GM23338 (cell line): ENCODE results near the gene TBX3. TPM values are rescaled to one million over a fixed set of nuclear protein-coding genes. Genes with fewer than 3 reads are reported as not detected.

Experiments
- ATAC-seq: fragments of 200-7000 bp; cut with Tn5 transposase; 3 replicates; pipeline ENCODE4 v1.9.1; 2020
- DNase-seq: peaks from one replicate; pipeline ENCODE4 v3.0.0-alpha.2; 2015; ENCODE audit warnings: low spot score
- H2AFZ ChIP-seq: fragments of 200-600 bp; sonication (generic); 2 replicates; pipeline ENCODE4 v1.8.0; 2016; ENCODE audit warnings: antibody characterized with exemption, mild to moderate bottlenecking, moderate library complexity
- H3F3A ChIP-seq: fragments of 200-600 bp; sonication (generic); replicated peaks from 2 replicates; pipeline ENCODE4 v1.8.0; 2017; ENCODE audit warnings: antibody characterized with exemption, mixed run types, low read depth
- H3K27ac ChIP-seq: fragments of 200-600 bp; sonication (generic); 2 replicates; pipeline ENCODE4 v1.6.1; 2016; ENCODE audit warnings: low read depth
- H3K27me3 ChIP-seq: fragments of 200-600 bp; sonication (generic); 2 replicates; pipeline ENCODE4 v1.8.0; 2016; ENCODE audit warnings: mild to moderate bottlenecking, mixed run types, moderate library complexity; ENCODE audit not compliant: insufficient read depth
- H3K36me3 ChIP-seq: fragments of 200-600 bp; sonication (generic); 2 replicates; pipeline ENCODE4 v1.8.0; 2016; ENCODE audit warnings: mild to moderate bottlenecking; ENCODE audit not compliant: insufficient read depth
- H3K4me1 ChIP-seq: fragments of 200-600 bp; sonication (generic); 2 replicates; pipeline ENCODE4 v1.8.0; 2016; ENCODE audit warnings: mild to moderate bottlenecking, moderate library complexity; ENCODE audit not compliant: insufficient read depth
- H3K4me2 ChIP-seq: fragments of 200-600 bp; sonication (generic); 2 replicates; pipeline ENCODE4 v1.7.1; 2017; ENCODE audit warnings: mixed run types
- H3K4me3 ChIP-seq: fragments of 200-600 bp; sonication (generic); 2 replicates; pipeline ENCODE4 v1.6.1; 2016; ENCODE audit warnings: mixed run types
- H3K79me2 ChIP-seq: fragments of 200-600 bp; sonication (generic); replicated peaks from 2 replicates; pipeline ENCODE4 v1.8.0; 2017; ENCODE audit warnings: mild to moderate bottlenecking; ENCODE audit not compliant: insufficient read depth
- H3K9me2 ChIP-seq: fragments of 200-600 bp; sonication (generic); 2 replicates; pipeline ENCODE4 v1.8.0; 2017; ENCODE audit not compliant: insufficient read depth
- H4K20me1 ChIP-seq: fragments of 200-600 bp; sonication (generic); replicated peaks from 2 replicates; pipeline ENCODE4 v1.8.0; 2017; ENCODE audit warnings: mild to moderate bottlenecking; ENCODE audit not compliant: insufficient read depth
- H3K27ac Mint-ChIP-seq: 2 replicates; pipeline ENCODE4 v1.8.0; 2020; ENCODE audit warnings: inconsistent platforms, mild to moderate bottlenecking, moderate library complexity, mixed read lengths
- H3K27me3 Mint-ChIP-seq: 3 replicates; pipeline ENCODE4 v1.8.0; 2022; ENCODE audit warnings: low read depth, mild to moderate bottlenecking, moderate library complexity, mixed read lengths, inconsistent platforms; ENCODE audit not compliant: insufficient read depth, poor library complexity
- H3K36me3 Mint-ChIP-seq: 3 replicates; pipeline ENCODE4 v1.8.0; 2021; ENCODE audit warnings: low read depth, mild to moderate bottlenecking, inconsistent platforms, moderate library complexity, mixed read lengths
- H3K4me1 Mint-ChIP-seq: 3 replicates; pipeline ENCODE4 v1.8.0; 2020; ENCODE audit warnings: mild to moderate bottlenecking, inconsistent platforms, mixed read lengths
- H3K4me3 Mint-ChIP-seq: 3 replicates; pipeline ENCODE4 v1.8.0; 2021; ENCODE audit warnings: moderate library complexity, mild to moderate bottlenecking, inconsistent platforms, mixed read lengths
- H3K9me3 Mint-ChIP-seq: 3 replicates; pipeline ENCODE4 v1.8.0; 2020; ENCODE audit warnings: moderate library complexity, mild to moderate bottlenecking, inconsistent platforms, mixed read lengths
- CTCF ChIP-seq, 2 experiments: fragments of 200-600 bp in 1 of 2; sonication (generic) in 1 of 2; conservative IDR thresholded peaks; 2 replicates each; pipeline versions ENCODE4 v1.5.1 to v1.6.1; 2016 to 2017; ENCODE audit warnings: antibody characterized with exemption in 2 of 2, low read depth in 2 of 2, mild to moderate bottlenecking in 2 of 2, moderate library complexity in 1 of 2
- EZH2 ChIP-seq: fragments of 200-600 bp; sonication (generic); IDR thresholded peaks from one replicate; pipeline ENCODE4 v1.8.0; 2017; ENCODE audit warnings: antibody characterized with exemption, mild to moderate bottlenecking, low read depth; ENCODE audit not compliant: unreplicated experiment
- NANOG ChIP-seq: IDR thresholded peaks from 2 replicates; pipeline ENCODE4 v1.6.1; 2016; ENCODE audit warnings: antibody characterized with exemption, borderline replicate concordance
- REST ChIP-seq: IDR thresholded peaks from one replicate; pipeline ENCODE4 v1.6.1; 2018; ENCODE audit warnings: antibody characterized with exemption; ENCODE audit not compliant: unreplicated experiment
- ZNF462 ChIP-seq: fragments of 250-450 bp; sonication (Bioruptor Pico); IDR thresholded peaks from 2 replicates; pipeline ENCODE4 v1.5.0; 2020; ENCODE audit warnings: mild to moderate bottlenecking, moderate library complexity
- polyA plus RNA-seq: library from polyadenylated mRNA; unstranded; fragments of >200 nt; fragmentation: Nextera tagmentation; extraction: Ambion mirVana; gene quantifications from 2 replicates; pipeline ENCODE4 v1.2.1, GENCODE V29; 2016
- total RNA-seq: library from RNA; depleted of rRNA; stranded (reverse); fragments of >200 nt; shearing (Covaris generic); gene quantifications from 2 replicates; pipeline ENCODE4 v1.2.3, GENCODE V29; 2014
- TF ChIP-seq, protein P1 (sequence below): IDR thresholded peaks from 2 replicates; pipeline ENCODE4 v1.6.1; 2016; ENCODE audit warnings: antibody characterized with exemption

Gene TBX3
- total and polyA plus RNA-seq, 2 experiments from 2014 or later, result 0.18 to 0.24 TPM

GRCh38 chr12:114668886-114669288 is 15.1 kb downstream of the TBX3 start (continued):
- TF ChIP-seq ZNF462 (CRISPR knock-in tag), result no peak

GRCh38 chr12:114668151-114668885 is 15.7 kb downstream of the TBX3 start:
- DNase-seq (peak; percentile 93), ATAC-seq (peak; percentile 50)
- Histone ChIP-seq H3K9me2 (no peaks in the 10 kb centered on the region), H3K27me3 (peaks cover 95% of the 10 kb centered on the region), H3K27ac (no peak overlapping the region), H2AFZ (no peak overlapping the region), H3F3A (peaks cover 20% of the 10 kb centered on the region), H3K79me2 (no peaks in the 10 kb centered on the region), H4K20me1 (peaks cover 16% of the 10 kb centered on the region), H3K4me2 (peak overlapping the region; percentile 85), H3K36me3 (no peaks in the 10 kb centered on the region), H3K4me3 (peak overlapping the region; percentile 53), H3K4me1 (peaks cover 72% of the 10 kb centered on the region)
- H3K9me3 Mint-ChIP-seq, result no peaks in the 10 kb centered on the region
- H3K27ac Mint-ChIP-seq, result no peak overlapping the region
- H3K4me3 Mint-ChIP-seq, result peak overlapping the region; percentile 65
- H3K4me1 Mint-ChIP-seq, result peaks cover 60% of the 10 kb centered on the region
- TF ChIP-seq, protein P1, sequence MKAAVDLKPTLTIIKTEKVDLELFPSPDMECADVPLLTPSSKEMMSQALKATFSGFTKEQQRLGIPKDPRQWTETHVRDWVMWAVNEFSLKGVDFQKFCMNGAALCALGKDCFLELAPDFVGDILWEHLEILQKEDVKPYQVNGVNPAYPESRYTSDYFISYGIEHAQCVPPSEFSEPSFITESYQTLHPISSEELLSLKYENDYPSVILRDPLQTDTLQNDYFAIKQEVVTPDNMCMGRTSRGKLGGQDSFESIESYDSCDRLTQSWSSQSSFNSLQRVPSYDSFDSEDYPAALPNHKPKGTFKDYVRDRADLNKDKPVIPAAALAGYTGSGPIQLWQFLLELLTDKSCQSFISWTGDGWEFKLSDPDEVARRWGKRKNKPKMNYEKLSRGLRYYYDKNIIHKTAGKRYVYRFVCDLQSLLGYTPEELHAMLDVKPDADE, result no peak
- TF ChIP-seq NANOG (no peak), EZH2 (peak; percentile 29), REST (no peak), CTCF (conservative IDR thresholded peaks at IDR 0.05; ENCODE audit: low read depth in 2 of 2) (peak; percentile 44 to 70)
- no peaks in the 10 kb centered on the region for H3K36me3 Mint-ChIP-seq
- H3K27me3 Mint-ChIP-seq, result peaks cover 94% of the 10 kb centered on the region
